Lower leg skin (tissue), 4 donors: Measurements from ENCODE around the gene S1PR1. TPM values are rescaled to one million over a fixed set of nuclear protein-coding genes. Genes with fewer than 3 reads are reported as not detected.

Experiments
- DNase-seq, 2 donors: peaks; one replicate each; pipeline ENCODE4 v3.0.0-alpha.2; 2019; ENCODE audit warnings: low spot score in 2 of 2
- H3K4me3 ChIP-seq: fragments of 200-600 bp; sonication (generic); 2 replicates; pipeline ENCODE4 v1.5.1; 2017; ENCODE audit warnings: mild to moderate bottlenecking, low read depth; ENCODE audit not compliant: poor library complexity, severe bottlenecking
- POLR2A ChIP-seq, 2 donors: fragments of 450-650 bp; IDR thresholded peaks; one replicate each; pipeline ENCODE4 v1.6.1; 2016 to 2017; ENCODE audit warnings: antibody characterized with exemption in 2 of 2, mild to moderate bottlenecking in 1 of 2, moderate library complexity in 1 of 2
- WGBS, 2 donors: methylation state at CpG; one replicate each; pipeline ENCODE4 v1.1.5; 2018; 5-methylcytosine and 5-hydroxymethylcytosine counted together
- intact Hi-C: fragments of 100-400 bp; cut with DNase I; formaldehyde crosslinking; loops from one replicate; pipeline ENCODE4 v1.15.0; 2023; ENCODE audit warnings: low total_unique reads
- total RNA-seq, 4 donors: library from RNA; depleted of rRNA; stranded (reverse); fragments of >200 nt; gene quantifications; one replicate each; pipeline ENCODE4 v1.1.0, GENCODE V29; 2016
- TF ChIP-seq, protein P1 (sequence below), 3 donors: fragments of 450-650 bp; IDR thresholded peaks; one replicate each; pipeline ENCODE4 v1.5.1; 2016; ENCODE audit warnings: antibody characterized with exemption in 3 of 3, mild to moderate bottlenecking in 3 of 3, moderate library complexity in 2 of 3

Gene S1PR1
- total RNA-seq, 4 donors from 2014 or later, result 19.3 to 62.5 (median 27.7) TPM

DNA sequence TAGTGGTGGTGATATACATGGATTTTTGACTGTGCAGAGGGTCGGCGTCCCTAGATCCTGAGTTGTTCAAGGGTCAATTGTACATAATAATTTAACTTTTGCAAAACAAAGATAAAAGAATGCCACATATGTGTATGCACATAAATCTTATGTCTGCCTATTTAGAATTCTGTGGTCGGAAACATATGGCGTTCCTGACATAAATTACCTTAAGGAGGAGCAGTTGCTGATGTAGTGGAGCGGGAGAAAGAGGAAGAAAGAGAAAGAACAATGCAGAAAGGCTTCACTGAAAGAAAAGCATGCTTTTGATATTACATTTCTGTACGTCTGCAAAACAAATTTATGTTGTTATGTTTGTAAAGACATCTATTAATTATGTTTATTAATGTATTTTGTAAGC lies 40.0 kb downstream of the S1PR1 start:
- DNase-seq, result no peak
- TF ChIP-seq POLR2A (IDR thresholded peaks at IDR 0.05), result no peak
- TF ChIP-seq, protein P1, sequence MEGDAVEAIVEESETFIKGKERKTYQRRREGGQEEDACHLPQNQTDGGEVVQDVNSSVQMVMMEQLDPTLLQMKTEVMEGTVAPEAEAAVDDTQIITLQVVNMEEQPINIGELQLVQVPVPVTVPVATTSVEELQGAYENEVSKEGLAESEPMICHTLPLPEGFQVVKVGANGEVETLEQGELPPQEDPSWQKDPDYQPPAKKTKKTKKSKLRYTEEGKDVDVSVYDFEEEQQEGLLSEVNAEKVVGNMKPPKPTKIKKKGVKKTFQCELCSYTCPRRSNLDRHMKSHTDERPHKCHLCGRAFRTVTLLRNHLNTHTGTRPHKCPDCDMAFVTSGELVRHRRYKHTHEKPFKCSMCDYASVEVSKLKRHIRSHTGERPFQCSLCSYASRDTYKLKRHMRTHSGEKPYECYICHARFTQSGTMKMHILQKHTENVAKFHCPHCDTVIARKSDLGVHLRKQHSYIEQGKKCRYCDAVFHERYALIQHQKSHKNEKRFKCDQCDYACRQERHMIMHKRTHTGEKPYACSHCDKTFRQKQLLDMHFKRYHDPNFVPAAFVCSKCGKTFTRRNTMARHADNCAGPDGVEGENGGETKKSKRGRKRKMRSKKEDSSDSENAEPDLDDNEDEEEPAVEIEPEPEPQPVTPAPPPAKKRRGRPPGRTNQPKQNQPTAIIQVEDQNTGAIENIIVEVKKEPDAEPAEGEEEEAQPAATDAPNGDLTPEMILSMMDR (IDR thresholded peaks at IDR 0.05), result no peak
- H3K4me3 ChIP-seq, result no peak overlapping the region
- intact Hi-C loops, result no loop called here
- 24 to 29% methylated on average over 6 of the region's 6 CpGs for WGBS, 2 donors

DNA sequence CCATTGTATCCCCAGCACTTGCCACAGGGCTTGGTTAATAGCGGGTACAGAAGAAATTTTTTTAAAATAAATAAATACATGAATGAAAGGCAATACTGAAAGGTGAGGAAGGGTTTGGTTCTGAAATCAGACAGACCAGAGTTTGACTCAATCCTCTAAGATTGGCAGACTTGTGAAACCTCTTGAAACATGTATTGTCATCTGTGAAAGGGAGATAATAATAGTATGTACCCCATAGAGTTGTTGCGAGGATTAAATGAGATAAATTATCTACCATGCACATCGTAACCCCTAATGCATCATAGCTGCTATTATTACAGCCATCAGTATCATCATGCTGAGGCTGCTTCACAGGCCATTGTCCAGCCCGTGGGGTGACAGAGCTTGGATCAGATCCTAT lies 41.4 kb downstream of the S1PR1 start:
- DNase-seq, result no peak
- intact Hi-C loops, result no loop called here
- WGBS, 2 donors, result 86 to 88% methylated on average over 4 of the region's 4 CpGs
- TF ChIP-seq, protein P1 (IDR thresholded peaks at IDR 0.05), result no peak
- TF ChIP-seq POLR2A (IDR thresholded peaks at IDR 0.05), result no peak
- no peak overlapping the region for H3K4me3 ChIP-seq

DNA sequence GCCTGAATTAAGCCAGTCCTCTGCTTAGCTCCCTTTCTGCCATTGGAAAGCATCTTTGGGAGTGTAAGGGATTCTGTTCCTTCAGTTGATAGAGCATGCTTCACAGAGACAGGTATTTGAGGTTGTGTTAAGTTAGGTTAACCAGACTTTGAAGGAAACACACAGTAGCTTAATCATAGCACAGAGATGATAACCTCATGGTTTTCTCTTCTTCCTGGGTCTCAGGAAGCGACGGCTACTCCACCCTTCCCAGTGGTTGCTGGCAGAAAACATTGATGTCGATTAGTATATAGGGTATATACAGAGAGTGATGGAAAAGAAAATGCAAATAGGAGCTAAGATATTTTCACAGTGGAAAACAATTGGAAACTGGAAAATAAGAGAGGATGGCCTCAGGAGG lies 42.0 kb downstream of the S1PR1 start:
- no peak overlapping the region for H3K4me3 ChIP-seq
- WGBS, 2 donors, result 64 to 76% methylated on average over 3 of the region's 3 CpGs
- intact Hi-C loops, result no loop called here
- TF ChIP-seq POLR2A (IDR thresholded peaks at IDR 0.05), result no peak
- TF ChIP-seq, protein P1 (IDR thresholded peaks at IDR 0.05), result no peak
- no peak for DNase-seq

DNA sequence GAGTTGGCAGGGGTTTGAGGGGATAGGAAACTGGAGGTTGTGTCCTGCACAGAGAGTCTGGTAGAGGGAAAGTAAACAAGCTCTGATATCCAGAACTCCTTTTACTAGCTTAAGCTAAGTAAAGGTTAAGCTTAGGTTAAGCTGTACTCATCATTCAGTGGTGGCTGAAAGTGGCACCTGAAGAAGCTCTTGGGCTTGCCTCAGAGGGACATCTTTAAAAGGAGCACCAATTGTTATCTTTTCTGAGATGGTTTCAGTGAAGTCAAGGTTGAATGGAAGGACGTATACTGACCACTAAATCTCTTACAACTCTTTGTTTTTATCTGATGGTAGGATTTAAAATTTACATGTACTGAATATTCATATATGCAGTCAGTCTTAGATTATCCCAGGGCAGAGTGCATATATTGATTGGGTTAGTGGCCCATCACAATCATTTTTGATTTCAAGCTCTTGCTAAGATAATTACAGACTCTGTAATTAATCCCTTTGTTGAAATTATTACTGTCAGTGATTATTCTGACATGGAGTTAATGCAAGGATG lies 43.3 kb downstream of the S1PR1 start:
- intact Hi-C loops, result loop anchor here (10.0 kb wide), 1 partner anchor 355 kb away; no protein-coding TSS in a partner anchor

DNA sequence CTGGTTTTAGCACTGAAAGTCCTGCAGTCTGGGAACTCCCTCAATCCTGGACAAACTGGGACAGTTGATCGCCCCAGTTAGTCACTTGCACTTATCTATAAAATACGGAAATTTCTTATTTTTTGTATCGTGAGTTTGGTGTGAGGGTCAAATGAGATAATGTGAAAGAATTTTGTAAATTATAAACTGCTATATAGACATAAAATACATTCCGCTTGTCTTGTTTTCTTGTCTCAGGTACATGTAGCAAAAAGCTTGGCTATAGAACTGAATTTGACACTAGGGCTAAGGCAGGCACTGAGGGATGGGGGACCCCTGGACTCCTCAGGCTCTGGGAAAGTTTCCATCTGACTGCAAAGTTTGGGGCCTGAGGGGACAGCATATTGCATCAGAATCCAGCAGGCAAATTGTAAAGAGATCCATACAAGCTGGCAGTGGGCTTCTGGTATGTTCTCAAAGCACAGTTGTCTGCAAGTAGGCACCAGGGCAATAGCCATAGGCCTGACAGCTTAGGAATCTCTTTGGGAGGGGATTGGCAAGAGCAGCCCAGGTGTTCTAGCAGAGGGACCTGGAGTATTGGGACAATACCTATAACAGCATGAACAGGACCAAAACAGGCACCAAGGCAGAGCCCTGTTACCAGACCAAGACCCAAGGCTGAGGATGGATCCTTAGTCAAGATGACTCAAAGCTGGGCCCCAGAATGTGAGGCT lies 44.3 kb downstream of the S1PR1 start:
- TF ChIP-seq POLR2A (IDR thresholded peaks at IDR 0.05), result no peak
- TF ChIP-seq, protein P1 (IDR thresholded peaks at IDR 0.05), result no peak

More for the DNA sequence above, 43.3 kb downstream of the S1PR1 start:
- no peak overlapping the region for H3K4me3 ChIP-seq
- 73 to 81% methylated on average over 1 of the region's 1 CpG for WGBS, 2 donors
- TF ChIP-seq, protein P1 (IDR thresholded peaks at IDR 0.05), result no peak
- TF ChIP-seq POLR2A (IDR thresholded peaks at IDR 0.05), result no peak
- no peak for DNase-seq

More for the DNA sequence above, 44.3 kb downstream of the S1PR1 start:
- 93 to 95% methylated on average over 4 of the region's 4 CpGs for WGBS, 2 donors
- DNase-seq, result no peak
- no peak overlapping the region for H3K4me3 ChIP-seq
- intact Hi-C loops, result loop anchor here (10.0 kb wide), 1 partner anchor 356 kb away; no protein-coding TSS in a partner anchor
